Dedifferentiated amniotic fluid mesenchymal stem cell (primary cell): ENCODE data around the gene MED13L.
"Not testable (repeated sequence)": the region's sequence is repeated elsewhere in the genome, so short reads cannot be mapped to it uniquely, and the experiment has no call there.

Experiments
- DNase-seq: peaks from one replicate; pipeline ENCODE4 v3.0.0-alpha.2; 2016; ENCODE audit errors: extremely low spot score

Gene MED13L

GRCh38 chr12:116246490-116247179 lies 30.9 kb downstream of the MED13L start:
- DNase-seq: no peak

DNA sequence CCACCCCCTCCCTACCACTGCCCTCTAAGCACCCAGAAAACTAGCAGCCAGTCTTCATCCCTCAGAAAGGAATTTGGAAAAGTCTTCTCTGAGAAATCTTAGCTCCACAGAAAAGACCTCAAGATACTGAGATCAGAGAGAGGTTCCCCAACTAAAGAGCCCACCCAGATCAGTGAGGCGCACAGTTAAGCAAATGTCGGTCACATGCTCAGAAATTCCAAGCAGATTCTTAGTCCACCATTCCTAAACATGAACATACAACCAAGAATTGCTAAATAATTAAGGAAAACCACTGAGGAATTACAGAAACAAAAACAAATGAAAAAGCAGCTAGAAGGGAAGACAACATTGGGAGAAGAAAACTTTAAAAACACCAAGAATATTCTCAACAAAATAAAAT lies 32.3 kb downstream of the MED13L start:
- no peak for DNase-seq

- no peak for DNase-seq
Measured at GRCh38 chr12:116244474-116245090, 32.9 kb downstream of the MED13L start.

DNA sequence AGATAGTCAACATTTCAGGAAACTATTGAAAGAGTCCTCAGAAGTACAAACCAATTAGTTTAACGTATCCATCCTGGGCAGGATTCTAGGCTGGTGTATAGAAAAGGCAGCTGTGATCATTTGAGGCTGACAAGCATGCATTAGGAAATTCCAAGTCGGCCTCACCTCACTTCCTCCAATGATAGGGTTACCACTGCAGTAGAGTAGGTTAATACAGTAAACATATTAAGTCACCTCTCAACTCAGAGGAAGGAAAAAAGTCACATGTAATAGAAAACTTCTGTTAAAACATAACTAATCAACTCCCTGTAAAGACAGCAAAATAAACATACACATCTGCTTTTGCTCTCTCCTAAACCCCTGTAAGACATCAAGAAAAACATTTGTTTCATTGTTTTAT lies 33.5 kb downstream of the MED13L start:
- no peak for DNase-seq

GRCh38 chr12:116242740-116243139 lies 34.8 kb downstream of the MED13L start:
- DNase-seq: no peak

DNA sequence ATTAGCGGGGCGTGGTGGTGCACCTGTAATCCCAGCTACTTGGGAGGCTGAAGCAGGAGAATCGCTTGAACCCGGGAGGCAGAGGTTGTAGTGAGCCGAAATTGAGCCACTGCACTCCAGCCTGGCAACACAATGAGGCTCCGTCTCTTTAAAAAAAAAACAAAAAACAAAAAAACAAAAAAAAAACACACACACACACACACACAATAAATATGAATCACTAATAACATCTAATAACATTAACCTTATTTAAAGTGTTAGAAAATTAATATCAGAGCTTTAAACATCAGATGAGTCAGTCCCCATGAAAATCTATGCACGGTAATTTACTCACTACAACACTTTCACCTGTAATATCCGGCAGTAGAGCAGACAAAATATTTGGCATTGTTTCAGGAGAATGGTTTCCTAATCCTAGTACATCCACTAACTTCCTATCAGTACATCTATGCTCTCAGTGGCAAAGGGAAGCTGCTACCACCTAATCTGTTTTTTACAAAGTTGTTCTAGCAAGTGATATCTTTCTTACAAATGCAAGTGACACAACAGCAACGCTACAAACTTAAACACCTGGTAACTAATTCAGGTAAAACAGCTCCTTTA lies 36.2 kb downstream of the MED13L start:
- DNase-seq: no peak

GRCh38 chr12:116238570-116239119 lies 38.8 kb downstream of the MED13L start:
- DNase-seq: not testable (repeated sequence)

- DNase-seq: no peak
Measured at GRCh38 chr12:116238149-116238548, 39.3 kb downstream of the MED13L start.

- no peak for DNase-seq
Measured at GRCh38 chr12:116236976-116237375, 40.5 kb downstream of the MED13L start.

DNA sequence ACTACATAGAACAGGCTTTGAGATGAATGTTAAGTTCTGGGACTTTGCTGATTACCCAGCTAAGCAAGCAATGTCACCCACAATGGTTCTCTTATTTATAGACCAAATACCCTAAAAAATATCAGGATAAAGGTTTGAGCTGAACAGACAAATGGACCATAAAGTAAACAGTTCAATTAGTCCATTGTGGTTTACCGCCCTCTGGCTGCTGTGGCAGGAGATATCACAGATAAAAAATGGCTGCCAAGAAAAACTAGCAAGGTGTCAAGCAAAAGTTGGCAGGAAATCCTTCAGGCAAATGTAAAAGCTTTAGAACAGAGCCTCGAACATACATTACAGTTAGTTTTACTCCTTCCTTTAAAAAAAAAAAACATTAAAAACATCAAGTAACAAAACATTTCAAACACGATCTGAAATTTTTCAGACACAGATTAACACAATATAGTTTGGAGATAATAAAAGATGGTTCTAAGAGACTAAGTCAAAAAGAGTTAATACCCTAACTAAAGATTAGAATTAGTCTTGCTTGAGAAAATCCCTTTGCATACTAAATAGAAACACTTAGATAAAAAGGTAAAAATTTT lies 41.3 kb downstream of the MED13L start:
- peak; percentile 39 for DNase-seq

GRCh38 chr12:116234148-116234547 lies 43.3 kb downstream of the MED13L start:
- DNase-seq: not testable (repeated sequence)

DNA sequence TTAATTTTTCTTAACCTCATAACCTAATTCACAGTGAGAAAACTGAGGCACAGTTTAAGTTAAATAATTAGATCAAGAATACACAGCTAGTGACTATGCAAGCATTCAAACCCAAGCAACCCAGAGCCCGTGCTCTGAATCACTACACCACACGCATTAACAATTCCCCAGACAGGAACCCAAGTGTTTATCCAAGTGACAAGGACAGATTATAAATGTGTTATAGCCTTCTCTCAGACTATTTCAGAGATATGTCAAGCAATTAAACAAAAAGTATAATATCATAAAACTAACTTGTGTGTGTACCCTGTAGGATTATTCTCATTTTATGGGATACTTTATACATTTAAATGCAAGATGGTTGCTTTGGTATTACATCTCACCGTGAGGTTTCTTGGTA lies 43.8 kb downstream of the MED13L start:
- no peak for DNase-seq

- DNase-seq: no peak
Measured at GRCh38 chr12:116227811-116228210, 49.7 kb downstream of the MED13L start.

DNA sequence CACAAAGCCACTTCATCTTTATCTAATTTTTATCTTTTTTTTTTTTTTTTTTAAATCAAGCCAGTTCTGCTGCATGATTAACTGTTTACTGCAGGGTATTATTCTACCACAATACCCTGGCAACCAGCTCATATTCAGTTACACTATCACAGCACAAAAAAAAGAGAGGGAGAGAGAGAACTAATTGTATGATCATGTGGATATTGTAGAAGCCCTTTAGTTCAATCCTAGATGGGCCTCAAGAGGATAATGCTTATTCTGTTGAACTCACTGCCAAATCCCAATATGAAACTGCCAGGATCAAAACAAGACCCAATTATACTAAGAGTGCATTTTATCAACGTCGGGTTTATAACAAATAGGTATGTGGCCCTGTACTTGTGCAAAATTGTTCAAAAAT lies 51.5 kb downstream of the MED13L start:
- DNase-seq: no peak

DNA sequence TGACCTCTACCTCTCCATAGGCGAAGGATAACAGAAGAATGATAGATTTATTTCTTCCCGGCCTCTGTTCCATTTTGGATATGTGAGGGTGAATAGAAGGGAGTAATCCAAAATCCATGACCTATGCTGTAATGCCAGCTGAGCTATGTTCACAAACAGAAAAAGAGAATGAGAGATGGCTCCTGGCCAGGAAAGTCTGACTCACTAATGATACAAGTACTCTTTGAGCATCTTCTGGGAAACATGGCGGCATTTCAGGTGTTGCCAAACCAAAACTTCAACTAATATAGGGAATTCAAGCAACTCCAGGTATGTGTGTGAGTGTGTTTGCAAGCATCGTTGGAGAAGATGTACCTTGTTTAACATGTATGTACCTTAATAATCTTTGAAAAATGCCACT lies 55.1 kb downstream of the MED13L start:
- DNase-seq: peak; percentile 68

DNA sequence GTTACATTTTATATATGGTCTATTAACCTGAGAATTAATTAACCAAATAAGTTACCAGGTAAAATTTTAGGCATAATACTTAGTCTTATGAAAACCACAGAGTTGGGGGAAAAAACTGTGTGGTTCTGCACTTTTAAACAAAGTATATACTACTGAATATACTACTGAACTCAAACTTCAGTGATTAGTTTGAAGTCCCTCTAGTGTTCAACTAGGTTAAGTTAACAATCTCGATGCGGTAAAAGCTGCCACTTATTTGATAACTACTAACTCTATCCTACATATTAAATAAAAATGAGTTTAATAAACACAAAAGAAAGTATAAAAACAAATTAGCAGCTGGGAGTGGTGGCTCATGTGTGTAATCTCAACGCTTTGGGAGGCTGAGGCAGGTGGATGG lies 56.7 kb downstream of the MED13L start:
- no peak for DNase-seq

DNA sequence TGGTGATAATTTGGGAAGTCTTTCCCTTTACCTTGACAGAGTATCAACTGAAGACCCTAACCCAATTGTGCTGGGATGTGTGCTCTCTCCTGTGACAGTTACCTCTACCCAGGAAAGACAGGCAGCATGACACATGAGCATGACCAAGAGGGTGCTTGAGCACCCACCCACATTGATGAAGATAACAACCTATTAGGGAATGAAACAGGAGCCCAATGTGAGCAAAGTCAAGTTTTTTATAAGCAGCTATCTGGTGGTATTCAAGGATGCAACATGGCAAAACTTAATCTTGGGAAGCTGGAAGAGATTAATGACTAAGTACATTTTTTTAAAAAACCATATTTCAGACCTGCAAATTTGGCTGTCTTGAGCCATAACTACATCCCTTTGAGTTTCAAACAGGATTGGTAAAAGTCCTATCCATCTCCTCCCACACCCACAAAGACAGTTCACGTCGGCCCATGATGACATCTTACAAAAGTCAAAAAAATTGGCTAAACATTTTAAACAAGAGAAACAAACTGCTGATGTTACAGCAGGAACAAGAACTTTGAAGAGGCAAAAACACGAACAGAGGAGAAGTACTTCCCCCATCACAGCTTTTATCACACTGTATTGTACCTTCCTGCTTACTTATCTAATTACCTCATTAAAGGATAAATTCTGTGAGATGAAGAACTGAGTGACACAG lies 60.3 kb downstream of the MED13L start:
- DNase-seq: no peak

GRCh38 chr12:116216022-116216756 lies 61.3 kb downstream of the MED13L start:
- no peak for DNase-seq

DNA sequence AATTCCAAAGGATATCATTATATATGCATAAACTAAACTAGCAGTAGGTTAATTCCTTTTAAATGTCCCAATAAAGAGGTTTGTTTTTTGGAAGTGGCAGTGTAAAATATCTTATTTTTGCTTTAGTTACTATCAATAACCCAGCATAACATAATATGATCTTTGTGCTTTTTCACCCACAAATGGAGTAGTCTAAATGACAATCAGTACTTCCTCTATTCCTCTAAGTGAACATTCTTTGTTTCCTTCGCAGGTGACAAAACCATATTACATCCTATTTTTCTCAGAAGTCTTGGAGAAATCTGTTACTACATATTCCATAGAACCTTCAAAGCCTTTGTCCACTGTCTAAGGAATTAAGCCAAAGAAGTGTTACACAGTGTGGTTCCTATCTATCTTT lies 62.5 kb downstream of the MED13L start:
- no peak for DNase-seq

DNA sequence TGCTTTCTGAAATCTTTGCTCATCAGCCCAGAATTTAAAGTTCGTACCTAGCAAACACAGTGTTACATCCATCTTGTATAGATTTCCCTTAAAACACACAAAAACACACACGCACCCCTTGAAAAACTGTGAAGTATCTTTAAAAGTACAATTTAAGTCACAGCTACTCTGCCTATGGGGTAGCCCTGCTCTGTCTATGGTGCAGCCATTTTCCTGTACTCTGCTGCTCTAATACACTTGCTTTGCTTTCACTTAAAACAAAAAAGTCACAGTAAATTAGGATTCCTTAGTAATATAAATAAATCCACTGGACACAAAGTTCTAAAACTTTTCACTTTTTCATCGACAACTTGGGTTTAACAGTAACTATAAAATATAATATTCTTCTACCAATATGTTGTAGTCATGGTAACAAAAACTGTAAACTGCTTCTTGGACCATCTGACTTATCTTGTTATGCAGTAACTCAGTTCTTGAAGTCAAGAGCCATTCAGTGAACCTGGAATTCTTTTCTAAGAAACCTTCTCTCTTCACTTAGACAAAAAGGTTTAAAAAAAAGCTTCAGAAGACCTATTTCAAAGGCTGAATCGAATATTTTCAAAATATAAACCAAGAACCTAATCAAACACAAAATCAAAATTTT lies 63.5 kb downstream of the MED13L start:
- DNase-seq: no peak

- DNase-seq: no peak
Measured at GRCh38 chr12:116213014-116213413, 64.5 kb downstream of the MED13L start.
